Measurements from ENCODE around the gene GSS. TPM values are rescaled to one million over a fixed set of nuclear protein-coding genes. Genes with fewer than 3 reads are reported as not detected.

GSS gene
- total RNA-seq: 53.2 and 63.9 TPM in 2 replicates

DNA sequence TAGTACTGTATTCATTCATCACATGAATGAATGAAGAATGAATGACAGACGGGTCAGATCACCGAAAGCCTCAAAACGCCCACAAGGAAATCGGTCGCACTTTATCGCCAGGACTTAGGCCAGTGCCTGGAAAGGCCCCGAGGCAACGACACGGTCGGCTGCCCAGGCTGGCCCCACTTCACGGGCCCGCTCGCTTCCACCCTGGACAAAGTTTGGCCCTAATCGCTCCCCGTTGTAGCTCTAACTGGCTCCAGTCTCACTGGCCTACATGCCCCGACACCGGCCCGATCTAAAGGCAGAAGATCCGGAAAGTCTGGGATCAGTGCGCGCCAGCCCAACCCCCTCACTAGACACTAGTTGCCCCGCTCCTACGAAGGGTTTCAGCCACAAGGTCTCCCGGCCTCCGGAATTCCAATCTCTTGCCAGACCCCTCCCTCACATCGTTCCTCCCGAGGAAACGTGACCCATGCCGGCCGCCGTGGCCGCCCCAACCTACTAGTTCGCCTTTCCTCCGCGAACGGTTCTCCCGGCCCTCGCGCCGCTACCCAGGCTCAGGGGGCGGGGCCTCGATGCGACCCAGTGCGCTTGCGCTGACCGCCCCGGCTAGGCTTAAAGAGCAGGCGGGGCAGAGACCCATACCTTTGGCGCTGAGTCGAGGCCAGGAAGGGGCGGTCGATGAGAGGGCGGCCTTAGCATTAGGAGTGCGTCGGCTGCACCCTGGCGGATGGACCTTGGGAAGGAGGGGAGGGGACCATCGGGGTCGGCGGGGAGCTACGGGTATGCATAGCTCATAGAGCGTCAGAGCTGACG, at the start of gene GSS, which contains the start of gene MYH7B:
GSS (minus strand) TSS at position 576 of the 810 bp plus-strand sequence. CDS start 3,954 bp downstream, outside the sequence.
MYH7B (plus strand) TSS at position 638 of the 810 bp plus-strand sequence. CDS start 22,138 bp downstream, outside the sequence.

Other genes starting within 250 kb of the GSS start
- gene NCOA6, start 130.2 kb downstream of the GSS start, total RNA-seq: 3.4 and 5.5 TPM in 2 replicates
- gene GGT7, start 83.0 kb downstream of the GSS start, total RNA-seq: 9.1 and 9.8 TPM in 2 replicates
- gene ACSS2, start 79.2 kb downstream of the GSS start, total RNA-seq: 61.7 and 62.3 TPM in 2 replicates
- under 0.01 and 0.18 TPM in 2 replicates for gene MYH7B, start 62 bp upstream of the GSS start, total RNA-seq
- 52.8 and 59.5 TPM in 2 replicates for gene TRPC4AP, start 137.0 kb upstream of the GSS start, total RNA-seq
- gene EDEM2, start 191.5 kb upstream of the GSS start, total RNA-seq: 74.4 and 105 TPM in 2 replicates
- gene PROCR, start 216.3 kb upstream of the GSS start, total RNA-seq: 50.8 and 120 TPM in 2 replicates

Data from smooth muscle cell of bladder (primary cell).